GM10266 (cell line): Measurements from ENCODE around the gene PRR33.

ENCODE experiments used
- DNase-seq: peaks from one replicate; pipeline ENCODE4 v3.0.0; 2012; ENCODE audit errors: extremely low spot score
- TF ChIP-seq, protein P1 (sequence below): IDR thresholded peaks from 2 replicates; pipeline ENCODE4 v1.5.1; 2012; ENCODE audit warnings: mild to moderate bottlenecking, low read depth; ENCODE audit not compliant: control insufficient read depth, insufficient read depth; ENCODE audit errors: missing control alignments

Gene PRR33

DNA sequence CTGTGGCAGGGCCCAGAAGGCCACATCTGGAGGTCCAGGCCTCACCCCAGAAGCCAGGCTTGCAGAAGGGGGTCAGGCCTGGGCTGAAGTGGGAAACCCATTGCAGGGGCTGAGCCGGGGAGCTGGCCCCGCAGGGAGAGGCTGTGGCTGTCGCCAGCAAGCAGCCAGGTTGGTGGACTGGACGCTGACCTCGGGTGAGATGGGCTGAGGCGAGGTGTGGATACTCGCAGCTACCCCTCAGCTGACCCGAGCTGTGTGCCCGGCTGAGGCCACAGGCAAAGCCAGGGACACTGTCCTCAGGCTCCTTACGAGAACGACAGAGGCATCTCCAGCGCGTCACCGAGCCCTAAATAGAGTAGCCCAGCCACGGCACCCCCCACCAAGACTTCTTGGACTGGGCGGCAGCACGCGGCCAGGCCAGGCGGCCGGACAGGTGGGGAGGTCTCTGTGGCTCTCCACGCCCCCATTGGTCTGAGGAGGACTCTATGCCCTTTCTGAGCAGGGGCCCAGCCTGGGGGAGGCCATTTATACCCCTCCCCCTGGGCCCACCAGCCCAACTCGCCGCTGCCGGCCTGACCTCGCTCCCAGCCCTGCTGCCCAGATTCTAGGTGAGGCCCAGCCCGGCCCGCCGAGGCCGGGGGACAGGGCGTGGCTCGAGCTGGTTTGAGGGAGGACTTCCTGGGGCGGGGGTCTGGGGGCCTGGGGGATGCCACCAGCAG lies 53.1 kb downstream of the PRR33 start, which contains the start of gene TNNI2:
Gene TNNI2, plus strand, starts transcription at position 556 of the 719 bp plus-strand sequence. CDS start 716 bp downstream, outside the sequence.
- TF ChIP-seq, protein P1, sequence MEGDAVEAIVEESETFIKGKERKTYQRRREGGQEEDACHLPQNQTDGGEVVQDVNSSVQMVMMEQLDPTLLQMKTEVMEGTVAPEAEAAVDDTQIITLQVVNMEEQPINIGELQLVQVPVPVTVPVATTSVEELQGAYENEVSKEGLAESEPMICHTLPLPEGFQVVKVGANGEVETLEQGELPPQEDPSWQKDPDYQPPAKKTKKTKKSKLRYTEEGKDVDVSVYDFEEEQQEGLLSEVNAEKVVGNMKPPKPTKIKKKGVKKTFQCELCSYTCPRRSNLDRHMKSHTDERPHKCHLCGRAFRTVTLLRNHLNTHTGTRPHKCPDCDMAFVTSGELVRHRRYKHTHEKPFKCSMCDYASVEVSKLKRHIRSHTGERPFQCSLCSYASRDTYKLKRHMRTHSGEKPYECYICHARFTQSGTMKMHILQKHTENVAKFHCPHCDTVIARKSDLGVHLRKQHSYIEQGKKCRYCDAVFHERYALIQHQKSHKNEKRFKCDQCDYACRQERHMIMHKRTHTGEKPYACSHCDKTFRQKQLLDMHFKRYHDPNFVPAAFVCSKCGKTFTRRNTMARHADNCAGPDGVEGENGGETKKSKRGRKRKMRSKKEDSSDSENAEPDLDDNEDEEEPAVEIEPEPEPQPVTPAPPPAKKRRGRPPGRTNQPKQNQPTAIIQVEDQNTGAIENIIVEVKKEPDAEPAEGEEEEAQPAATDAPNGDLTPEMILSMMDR, result no peak
- DNase-seq, result no peak
